SK-N-MC (cell line): ENCODE results near the gene DMAC1.
A peak's percentile ranks its signal among the peaks of the same experiment; 100 is the strongest.

Experiments
- DNase-seq: peaks from one replicate; pipeline ENCODE4 v3.0.0-alpha.2; 2011; ENCODE audit warnings: low read depth, low spot score
- H3K27ac ChIP-seq: fragments of 200-600 bp; sonication (generic); 2 replicates; pipeline ENCODE4 v1.5.1; 2016; ENCODE audit warnings: mixed run types
- H3K36me3 ChIP-seq: fragments of 200-600 bp; sonication (generic); 2 replicates; pipeline ENCODE4 v1.6.1; 2017; ENCODE audit warnings: antibody characterized with exemption, low read length, mixed read lengths; ENCODE audit not compliant: insufficient read depth
- H3K4me3 ChIP-seq: fragments of 200-600 bp; sonication (generic); 2 replicates; pipeline ENCODE4 v1.5.1; 2016
- H3K9ac ChIP-seq: fragments of 200-600 bp; sonication (generic); 2 replicates; pipeline ENCODE4 v1.8.0; 2017; ENCODE audit warnings: mixed run types, mixed read lengths; ENCODE audit not compliant: insufficient read length
- H3K9me3 ChIP-seq: fragments of 200-600 bp; sonication (generic); 2 replicates; pipeline ENCODE4 v1.6.1; 2017; ENCODE audit warnings: low read depth, mild to moderate bottlenecking, antibody characterized with exemption, low read length, moderate library complexity, mixed read lengths
- EZH2 ChIP-seq: fragments of 200-600 bp; sonication (generic); IDR thresholded peaks from one replicate; pipeline ENCODE4 v1.6.1; 2017; ENCODE audit warnings: antibody characterized with exemption
- FOXP2 ChIP-seq: optimal IDR thresholded peaks from 2 replicates; pipeline ENCODE3; 2011; ENCODE audit warnings: mild to moderate bottlenecking, moderate library complexity; ENCODE audit not compliant: insufficient read depth; ENCODE audit errors: extremely low read length, control extremely low read depth
- POLR2AphosphoS5 ChIP-seq: IDR thresholded peaks from 2 replicates; pipeline ENCODE4 v1.6.1; 2012; ENCODE audit warnings: mild to moderate bottlenecking, low read depth, low read length, borderline replicate concordance

The DMAC1 gene

GRCh38 chr9:7799234-7799943, at the start of gene DMAC1:
TSS of gene DMAC1 (minus strand) at chr9:7799778. CDS start at chr9:7799734, 44 bp downstream.
- Histone ChIP-seq H3K9me3 (no peaks in the 10 kb centered on the region), H3K4me3 (peak within 1 kb of the TSS; percentile 94), H3K36me3 (peaks cover 32% of the 10 kb centered on the region), H3K9ac (peak within 1 kb of the TSS; percentile 82), H3K27ac (no peak within 1 kb of the TSS)
- no peak for TF ChIP-seq FOXP2
- peak; percentile 95 for TF ChIP-seq POLR2AphosphoS5
- DNase-seq = peak; percentile 76

- no peak overlapping the region for H3K4me3 ChIP-seq
- H3K9me3 ChIP-seq = no peaks in the 10 kb centered on the region
- TF ChIP-seq EZH2 (no peak), POLR2AphosphoS5 (no peak), FOXP2 (no peak)
- H3K36me3 ChIP-seq = no peaks in the 10 kb centered on the region
- H3K27ac ChIP-seq = no peak overlapping the region
- no peak for DNase-seq
- no peak overlapping the region for H3K9ac ChIP-seq
These were observed 49.8 kb upstream of the DMAC1 start for GRCh38 chr9:7849362-7849761.

- no peak for DNase-seq
- H3K27ac ChIP-seq = no peak overlapping the region
- no peak overlapping the region for H3K9ac ChIP-seq
- TF ChIP-seq FOXP2 = no peak
- no peak for TF ChIP-seq EZH2
- no peak for TF ChIP-seq POLR2AphosphoS5
- no peak overlapping the region for H3K4me3 ChIP-seq
- no peaks in the 10 kb centered on the region for H3K36me3 ChIP-seq
- H3K9me3 ChIP-seq = no peaks in the 10 kb centered on the region
These were observed 48.9 kb upstream of the DMAC1 start for GRCh38 chr9:7848498-7848897.

- TF ChIP-seq POLR2AphosphoS5 = no peak
- no peak for TF ChIP-seq EZH2
- TF ChIP-seq FOXP2 = no peak
- Histone ChIP-seq H3K9me3 (no peaks in the 10 kb centered on the region), H3K9ac (no peak overlapping the region), H3K27ac (no peak overlapping the region), H3K36me3 (no peaks in the 10 kb centered on the region), H3K4me3 (no peak overlapping the region)
- no peak for DNase-seq
These were observed 44.7 kb upstream of the DMAC1 start for GRCh38 chr9:7844242-7844641.

GRCh38 chr9:7841831-7842230, 42.3 kb upstream of the DMAC1 start:
- Histone ChIP-seq H3K4me3 (no peak overlapping the region), H3K27ac (no peak overlapping the region), H3K9ac (no peak overlapping the region), H3K36me3 (no peaks in the 10 kb centered on the region), H3K9me3 (no peaks in the 10 kb centered on the region)
- no peak for DNase-seq
- TF ChIP-seq FOXP2 (no peak), POLR2AphosphoS5 (no peak), EZH2 (no peak)

- TF ChIP-seq EZH2 (no peak), FOXP2 (no peak), POLR2AphosphoS5 (no peak)
- Histone ChIP-seq H3K9me3 (no peaks in the 10 kb centered on the region), H3K27ac (no peak overlapping the region), H3K36me3 (no peaks in the 10 kb centered on the region), H3K9ac (no peak overlapping the region), H3K4me3 (no peak overlapping the region)
- no peak for DNase-seq
These were observed 35.0 kb upstream of the DMAC1 start for GRCh38 chr9:7834531-7834930.

GRCh38 chr9:7828334-7828733, 28.8 kb upstream of the DMAC1 start:
- H3K9me3 ChIP-seq = no peaks in the 10 kb centered on the region
- no peak overlapping the region for H3K27ac ChIP-seq
- no peak for DNase-seq
- no peak overlapping the region for H3K4me3 ChIP-seq
- no peak overlapping the region for H3K9ac ChIP-seq
- H3K36me3 ChIP-seq = no peaks in the 10 kb centered on the region
- TF ChIP-seq FOXP2 (no peak), EZH2 (no peak), POLR2AphosphoS5 (no peak)

GRCh38 chr9:7827792-7828191, 28.2 kb upstream of the DMAC1 start:
- no peaks in the 10 kb centered on the region for H3K36me3 ChIP-seq
- no peak for DNase-seq
- no peak overlapping the region for H3K27ac ChIP-seq
- no peaks in the 10 kb centered on the region for H3K9me3 ChIP-seq
- H3K9ac ChIP-seq = no peak overlapping the region
- no peak overlapping the region for H3K4me3 ChIP-seq
- no peak for TF ChIP-seq FOXP2

- Histone ChIP-seq H3K9ac (no peak overlapping the region), H3K36me3 (no peaks in the 10 kb centered on the region), H3K4me3 (no peak overlapping the region), H3K9me3 (no peaks in the 10 kb centered on the region), H3K27ac (no peak overlapping the region)
- TF ChIP-seq EZH2 = no peak
- no peak for TF ChIP-seq POLR2AphosphoS5
- no peak for TF ChIP-seq FOXP2
- no peak for DNase-seq
These were observed 27.5 kb upstream of the DMAC1 start for GRCh38 chr9:7827056-7827455.
